Thyroid gland (tissue), 4 donors: ENCODE results near the gene NDUFV2. TPM values are rescaled to one million over a fixed set of nuclear protein-coding genes. Genes with fewer than 3 reads are reported as not detected.

Source experiments
- DNase-seq, 2 donors: peaks; one replicate each; pipeline ENCODE4 v3.0.0-alpha.2; 2019
- H3K27ac ChIP-seq, 3 donors: fragments of 200-600 bp; sonication (generic); 1 replicate in 2 of 3; 2 replicates in 1 of 3; pipeline ENCODE4 v1.5.1; 2016 to 2019; ENCODE audit warnings: mild to moderate bottlenecking in 1 of 3, moderate library complexity in 1 of 3
- H3K27me3 ChIP-seq: fragments of 200-600 bp; sonication (generic); one replicate; pipeline ENCODE4 v1.5.1; 2019
- H3K36me3 ChIP-seq, 2 donors: fragments of 200-600 bp; sonication (generic); one replicate each; pipeline ENCODE4 v1.5.1; 2016 to 2019
- H3K4me1 ChIP-seq, 2 donors: fragments of 200-600 bp; sonication (generic); one replicate each; pipeline ENCODE4 v1.5.1; 2017 to 2019
- H3K4me3 ChIP-seq, 3 donors: fragments of 200-600 bp; sonication (generic); replicated peaks in 1 of 3; 1 replicate in 2 of 3; 2 replicates in 1 of 3; pipeline ENCODE4 v1.5.1; 2016; ENCODE audit warnings: mild to moderate bottlenecking in 1 of 3
- H3K9me3 ChIP-seq: fragments of 200-600 bp; sonication (generic); one replicate; pipeline ENCODE4 v1.5.1; 2017
- POLR2A ChIP-seq, 2 donors: fragments of 450-650 bp; IDR thresholded peaks; one replicate each; pipeline ENCODE4 v1.6.1; 2017; ENCODE audit warnings: antibody characterized with exemption in 2 of 2, mild to moderate bottlenecking in 2 of 2, moderate library complexity in 1 of 2
- WGBS, 2 donors: methylation state at CpG; one replicate each; pipeline ENCODE4 v1.1.5; 2017; 5-methylcytosine and 5-hydroxymethylcytosine counted together
- intact Hi-C: fragments of 100-400 bp; cut with DNase I; formaldehyde crosslinking; loops from one replicate; pipeline ENCODE4 v1.15.1; 2023
- total RNA-seq, 4 donors: library from RNA; depleted of rRNA; stranded (reverse); fragments of >200 nt; gene quantifications; one replicate each; pipeline ENCODE4 v1.2.3, GENCODE V29; 2016
- TF ChIP-seq, protein P1 (sequence below), 6 experiments: fragments of 200-600 bp in 3 of 6; fragments of 450-650 bp in 3 of 6; sonication (generic) in 3 of 6; IDR thresholded peaks; one replicate each; pipeline ENCODE4 v1.5.1; 2016 to 2019; ENCODE audit warnings: antibody characterized with exemption in 6 of 6, mild to moderate bottlenecking in 2 of 6, inconsistent platforms in 1 of 6, moderate library complexity in 1 of 6

Gene NDUFV2
- total RNA-seq, 4 donors from 2014 or later: 103 to 114 (median 108) TPM

DNA sequence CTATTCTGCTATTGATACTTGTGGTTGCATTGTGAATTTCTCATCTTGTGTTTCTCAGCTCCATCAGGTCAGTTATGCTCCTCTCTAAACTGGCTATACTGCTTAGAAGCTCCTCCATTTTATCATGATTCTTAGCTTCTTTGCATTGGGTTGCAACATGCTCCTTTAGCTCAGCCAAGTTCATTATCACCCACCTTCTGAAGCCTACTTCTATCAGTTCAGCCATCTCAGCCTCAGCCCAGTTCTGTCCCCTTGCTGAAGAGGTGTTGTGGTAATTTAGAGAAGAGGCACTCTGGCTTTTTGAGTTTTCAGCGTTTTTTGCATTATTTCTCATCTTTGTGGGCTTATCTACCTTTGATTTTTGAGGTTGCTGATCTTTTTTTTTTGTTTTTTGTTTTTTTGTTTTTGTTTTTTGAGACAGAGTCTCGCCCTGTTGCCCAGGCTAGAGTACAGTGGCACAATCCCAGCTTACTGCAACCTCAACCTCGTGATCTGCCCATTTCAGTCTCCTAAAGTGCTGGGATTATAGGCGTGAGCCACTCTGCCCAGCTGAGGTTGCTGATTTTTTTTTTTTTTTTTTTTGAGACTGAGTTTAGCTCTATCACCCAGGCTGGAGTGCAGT lies 70.1 kb downstream of the NDUFV2 start:
- Histone ChIP-seq H3K9me3 (no peaks in the 10 kb centered on the region), H3K27me3 (no peaks in the 10 kb centered on the region), H3K4me3 (no peak overlapping the region), H3K4me1 (peaks cover 33 to 39% of the 10 kb centered on the region in 2 donors), H3K36me3 (no peaks in the 10 kb centered on the region), H3K27ac (no peak overlapping the region)
- WGBS, 2 donors: 82 to 84% methylated on average over 4 of the region's 4 CpGs
- intact Hi-C loops: no loop called here
- DNase-seq: no peak
- TF ChIP-seq, protein P1, sequence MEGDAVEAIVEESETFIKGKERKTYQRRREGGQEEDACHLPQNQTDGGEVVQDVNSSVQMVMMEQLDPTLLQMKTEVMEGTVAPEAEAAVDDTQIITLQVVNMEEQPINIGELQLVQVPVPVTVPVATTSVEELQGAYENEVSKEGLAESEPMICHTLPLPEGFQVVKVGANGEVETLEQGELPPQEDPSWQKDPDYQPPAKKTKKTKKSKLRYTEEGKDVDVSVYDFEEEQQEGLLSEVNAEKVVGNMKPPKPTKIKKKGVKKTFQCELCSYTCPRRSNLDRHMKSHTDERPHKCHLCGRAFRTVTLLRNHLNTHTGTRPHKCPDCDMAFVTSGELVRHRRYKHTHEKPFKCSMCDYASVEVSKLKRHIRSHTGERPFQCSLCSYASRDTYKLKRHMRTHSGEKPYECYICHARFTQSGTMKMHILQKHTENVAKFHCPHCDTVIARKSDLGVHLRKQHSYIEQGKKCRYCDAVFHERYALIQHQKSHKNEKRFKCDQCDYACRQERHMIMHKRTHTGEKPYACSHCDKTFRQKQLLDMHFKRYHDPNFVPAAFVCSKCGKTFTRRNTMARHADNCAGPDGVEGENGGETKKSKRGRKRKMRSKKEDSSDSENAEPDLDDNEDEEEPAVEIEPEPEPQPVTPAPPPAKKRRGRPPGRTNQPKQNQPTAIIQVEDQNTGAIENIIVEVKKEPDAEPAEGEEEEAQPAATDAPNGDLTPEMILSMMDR (IDR thresholded peaks at IDR 0.05): no peak
- no peak for TF ChIP-seq POLR2A (IDR thresholded peaks at IDR 0.05)

DNA sequence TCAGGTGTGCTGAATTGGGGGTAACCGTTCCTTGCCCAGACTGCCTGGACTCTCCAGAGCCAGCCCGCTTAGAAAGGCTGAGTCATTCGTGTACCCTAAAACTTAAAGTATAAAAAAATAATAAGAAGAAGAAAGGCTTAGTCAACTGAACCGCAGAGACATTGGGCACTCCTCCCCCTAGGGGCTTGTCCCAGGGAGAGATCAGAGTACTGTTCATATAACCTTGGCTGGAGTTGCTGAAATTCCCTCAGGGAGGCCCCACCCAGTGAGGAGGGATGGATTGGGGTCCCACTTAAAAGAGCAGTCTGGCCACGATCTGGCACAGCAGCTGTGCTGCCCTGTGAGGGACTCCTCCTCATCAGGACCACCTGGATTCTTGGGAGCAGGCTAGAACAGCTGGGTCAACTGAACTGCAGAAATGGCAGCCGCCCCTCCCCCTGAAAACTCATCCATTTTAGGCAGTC lies 71.3 kb downstream of the NDUFV2 start:
- no peak for DNase-seq
- Histone ChIP-seq H3K4me3 (no peak overlapping the region), H3K27me3 (no peaks in the 10 kb centered on the region), H3K36me3 (no peaks in the 10 kb centered on the region), H3K9me3 (no peaks in the 10 kb centered on the region), H3K4me1 (peaks cover 42 to 45% of the 10 kb centered on the region in 2 donors), H3K27ac (no peak overlapping the region)
- WGBS, 2 donors: 80 to 91% methylated on average over 5 to 6 of the region's 6 CpGs
- TF ChIP-seq POLR2A (IDR thresholded peaks at IDR 0.05): no peak
- TF ChIP-seq, protein P1 (IDR thresholded peaks at IDR 0.05): no peak
- intact Hi-C loops: no loop called here

DNA sequence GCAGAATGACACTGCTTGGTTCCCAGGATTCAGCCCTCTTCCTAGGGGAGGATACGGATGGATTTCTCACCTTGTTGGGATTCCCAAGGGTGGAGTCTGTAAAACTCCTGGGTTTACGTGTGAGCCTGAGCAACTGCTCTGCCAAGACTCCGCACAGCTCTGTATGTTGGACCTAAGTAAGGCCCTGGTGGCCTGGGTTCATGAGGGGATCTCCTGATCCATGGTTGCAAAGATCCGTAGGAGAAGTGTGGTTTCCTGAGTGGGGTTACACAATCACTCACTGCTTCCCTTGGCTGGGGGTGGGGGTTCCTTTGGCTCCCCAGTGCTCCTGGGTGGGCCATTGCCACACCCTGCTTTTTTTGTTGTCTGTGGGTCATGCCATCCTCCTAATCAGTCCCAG lies 71.8 kb downstream of the NDUFV2 start:
- DNase-seq: no peak
- no peak overlapping the region for H3K4me3 ChIP-seq
- H3K36me3 ChIP-seq: no peaks in the 10 kb centered on the region
- TF ChIP-seq, protein P1 (IDR thresholded peaks at IDR 0.05): no peak
- TF ChIP-seq POLR2A (IDR thresholded peaks at IDR 0.05): no peak
- 92 to 96% methylated on average over 3 to 4 of the region's 4 CpGs for WGBS, 2 donors
- intact Hi-C loops: no loop called here
- H3K27me3 ChIP-seq: no peaks in the 10 kb centered on the region
- H3K27ac ChIP-seq: no peak overlapping the region
- H3K4me1 ChIP-seq: peaks cover 42 to 47% of the 10 kb centered on the region in 2 donors
- H3K9me3 ChIP-seq: no peaks in the 10 kb centered on the region

DNA sequence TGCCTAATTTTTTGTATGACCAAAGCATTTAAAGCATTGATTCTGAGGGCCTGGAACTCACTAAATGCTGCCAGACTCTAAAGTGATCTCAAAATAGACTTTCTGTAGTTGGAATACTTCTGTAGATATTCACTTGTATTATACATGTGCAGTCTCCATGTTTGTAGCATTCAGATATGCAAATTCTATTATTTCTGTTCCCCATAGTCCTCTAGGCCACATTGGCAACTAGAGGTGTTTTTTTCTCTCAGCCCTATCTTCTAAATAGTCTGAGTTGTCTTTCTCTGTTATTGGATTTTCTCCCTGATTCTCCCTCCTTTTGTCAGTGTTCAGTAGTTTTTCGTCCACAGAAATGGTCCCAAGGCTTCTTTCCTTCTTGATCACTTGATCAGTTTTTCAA lies 72.6 kb downstream of the NDUFV2 start:
- Histone ChIP-seq H3K27me3 (no peaks in the 10 kb centered on the region), H3K36me3 (no peaks in the 10 kb centered on the region), H3K4me3 (no peak overlapping the region), H3K9me3 (no peaks in the 10 kb centered on the region), H3K27ac (no peak overlapping the region), H3K4me1 (peaks cover 45 to 56% of the 10 kb centered on the region in 2 donors)
- TF ChIP-seq, protein P1 (IDR thresholded peaks at IDR 0.05): no peak
- no peak for DNase-seq
- 95 to 98% methylated on average over 1 of the region's 1 CpG for WGBS, 2 donors
- intact Hi-C loops: no loop called here

DNA sequence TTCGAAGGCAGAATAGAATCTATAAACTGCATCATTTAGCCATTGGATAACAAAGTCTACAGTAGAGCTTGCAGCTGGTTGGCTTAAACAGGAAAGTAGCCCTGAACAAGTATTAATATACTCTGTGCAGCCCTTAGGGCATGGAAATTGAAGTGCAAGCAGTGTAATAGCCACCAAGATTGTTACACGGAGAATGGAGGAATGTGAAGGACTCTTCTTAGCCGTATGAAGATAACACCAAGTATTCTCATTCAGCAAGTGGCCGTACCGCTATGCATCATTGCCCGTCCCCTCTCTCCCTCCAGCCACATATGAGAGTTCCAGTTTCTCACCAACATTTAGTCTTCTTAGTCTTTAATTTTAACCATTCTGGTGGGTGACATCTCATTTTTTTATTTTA lies 74.5 kb downstream of the NDUFV2 start:
- peak; percentile 68 to 73 for DNase-seq
- Histone ChIP-seq H3K27me3 (no peaks in the 10 kb centered on the region), H3K4me3 (no peak overlapping the region), H3K4me1 (peaks cover 62 to 73% of the 10 kb centered on the region in 2 donors), H3K9me3 (no peaks in the 10 kb centered on the region), H3K36me3 (no peaks in the 10 kb centered on the region), H3K27ac (peak overlapping the region; percentile 7 to 53 (median 51))
- 20 to 45% methylated on average over 6 of the region's 6 CpGs for WGBS, 2 donors
- TF ChIP-seq, protein P1 (IDR thresholded peaks at IDR 0.05): peak in 1 of 6 experiments; percentile 3
- TF ChIP-seq POLR2A (IDR thresholded peaks at IDR 0.05): peak in 1 of 2 donors; percentile 20
- intact Hi-C loops: no loop called here
